Ishikawa (cell line): Measurements from ENCODE around the gene ALG2.

Experiments
- CEBPB ChIP-seq: IDR thresholded peaks from 2 replicates; pipeline ENCODE4 v1.6.1; 2012
- CREB1 ChIP-seq: IDR thresholded peaks from 2 replicates; pipeline ENCODE4 v1.6.1; 2012; ENCODE audit warnings: low read depth
- FOXM1 ChIP-seq: IDR thresholded peaks from 2 replicates; pipeline ENCODE4 v1.6.1; 2012; ENCODE audit warnings: low read depth, borderline replicate concordance
- RAD21 ChIP-seq: IDR thresholded peaks from 2 replicates; pipeline ENCODE4 v1.6.1; 2012; ENCODE audit warnings: low read depth
- REST ChIP-seq: IDR thresholded peaks from 2 replicates; pipeline ENCODE4 v1.6.1; 2012; ENCODE audit warnings: low read depth, mild to moderate bottlenecking
- TAF1 ChIP-seq: IDR thresholded peaks from 2 replicates; pipeline ENCODE4 v1.6.1; 2012; ENCODE audit warnings: low read depth, mild to moderate bottlenecking
- YY1 ChIP-seq: IDR thresholded peaks from 2 replicates; pipeline ENCODE4 v1.6.1; 2012; ENCODE audit warnings: low read depth
- TF ChIP-seq, protein P1 (sequence below): IDR thresholded peaks from 2 replicates; pipeline ENCODE4 v1.6.1; 2012

GRCh38 chr9:99230206-99230605 lies 8.5 kb upstream of the ALG2 start:
- TF ChIP-seq FOXM1 (no peak), REST (no peak), YY1 (no peak), CREB1 (no peak), CEBPB (no peak), TAF1 (no peak), RAD21 (no peak)
- TF ChIP-seq, protein P1, sequence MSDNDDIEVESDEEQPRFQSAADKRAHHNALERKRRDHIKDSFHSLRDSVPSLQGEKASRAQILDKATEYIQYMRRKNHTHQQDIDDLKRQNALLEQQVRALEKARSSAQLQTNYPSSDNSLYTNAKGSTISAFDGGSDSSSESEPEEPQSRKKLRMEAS: no peak
